Ishikawa (cell line): Measurements from ENCODE around the gene XIAP.
A peak's percentile ranks its signal among the peaks of the same experiment; 100 is the strongest.

Experiments
- CEBPB ChIP-seq: IDR thresholded peaks from 2 replicates; pipeline ENCODE4 v1.6.1; 2012
- CREB1 ChIP-seq: IDR thresholded peaks from 2 replicates; pipeline ENCODE4 v1.6.1; 2012; ENCODE audit warnings: low read depth
- EGR1 ChIP-seq: IDR thresholded peaks from 2 replicates; pipeline ENCODE4 v1.6.1; 2012
- EP300 ChIP-seq: IDR thresholded peaks from 2 replicates; pipeline ENCODE4 v1.6.1; 2012; ENCODE audit warnings: borderline replicate concordance
- FOXM1 ChIP-seq: IDR thresholded peaks from 2 replicates; pipeline ENCODE4 v1.6.1; 2012; ENCODE audit warnings: low read depth, borderline replicate concordance
- MAX ChIP-seq: IDR thresholded peaks from 2 replicates; pipeline ENCODE4 v1.6.1; 2012
- NFIC ChIP-seq: IDR thresholded peaks from 2 replicates; pipeline ENCODE4 v1.6.1; 2012
- RAD21 ChIP-seq: IDR thresholded peaks from 2 replicates; pipeline ENCODE4 v1.6.1; 2012; ENCODE audit warnings: low read depth
- REST ChIP-seq: IDR thresholded peaks from 2 replicates; pipeline ENCODE4 v1.6.1; 2012; ENCODE audit warnings: low read depth, mild to moderate bottlenecking
- TAF1 ChIP-seq: IDR thresholded peaks from 2 replicates; pipeline ENCODE4 v1.6.1; 2012; ENCODE audit warnings: low read depth, mild to moderate bottlenecking
- TCF12 ChIP-seq: IDR thresholded peaks from 2 replicates; pipeline ENCODE4 v1.6.1; 2012; ENCODE audit warnings: low read depth
- TEAD4 ChIP-seq: IDR thresholded peaks from 2 replicates; pipeline ENCODE4 v1.6.1; 2012
- USF1 ChIP-seq: IDR thresholded peaks from 2 replicates; pipeline ENCODE4 v1.6.1; 2012
- YY1 ChIP-seq: IDR thresholded peaks from 2 replicates; pipeline ENCODE4 v1.6.1; 2012; ENCODE audit warnings: low read depth
- ZBTB7A ChIP-seq: IDR thresholded peaks from 2 replicates; pipeline ENCODE4 v1.6.1; 2012; ENCODE audit warnings: low read depth

XIAP gene

GRCh38 chrX:123949846-123950245 is 90.0 kb downstream of the XIAP start:
- TF ChIP-seq REST (no peak), TEAD4 (no peak), TAF1 (no peak)

- TF ChIP-seq YY1 (no peak), CREB1 (no peak), FOXM1 (no peak), REST (no peak), MAX (no peak), EGR1 (no peak), NFIC (no peak), TAF1 (no peak), CEBPB (no peak), TCF12 (no peak), TEAD4 (no peak), ZBTB7A (no peak)
Measured at GRCh38 chrX:123959281-123960063, 99.6 kb downstream of the XIAP start.

- TF ChIP-seq TAF1 (no peak), TEAD4 (no peak), TCF12 (no peak), REST (no peak), CEBPB (no peak), CREB1 (no peak), MAX (no peak), EGR1 (no peak), ZBTB7A (no peak), RAD21 (no peak), USF1 (no peak), FOXM1 (no peak), EP300 (no peak), NFIC (no peak)
Measured at GRCh38 chrX:123960956-123961267, 101.1 kb downstream of the XIAP start.

- no peak for TF ChIP-seq TCF12
- TF ChIP-seq NFIC = no peak
- TF ChIP-seq RAD21 = no peak
- peak; percentile 50; the same call in 1 of the 2 replicates for TF ChIP-seq MAX
- TF ChIP-seq CEBPB = no peak
- no peak for TF ChIP-seq USF1
- peak; percentile 83 for TF ChIP-seq YY1
- no peak for TF ChIP-seq ZBTB7A
- peak; percentile 59 for TF ChIP-seq TAF1
- no peak for TF ChIP-seq REST
Measured at GRCh38 chrX:123961268-123962005, 101.6 kb downstream of the XIAP start, which contains the start of gene STAG2. Gene STAG2 (plus strand): TSS chrX:123961706. CDS start chrX:124022628, 60,922 bp downstream.
